ENCODE measurements around the gene HAND2. TPM values are rescaled to one million over a fixed set of nuclear protein-coding genes. Genes with fewer than 3 reads are reported as not detected.

The HAND2 gene
- total and polyA plus RNA-seq, 2 of the 8 experiments (the other 6 are each of a cell fraction or from before 2014, with no cell fraction given), result 0.05 TPM; not detected in 1

DNA sequence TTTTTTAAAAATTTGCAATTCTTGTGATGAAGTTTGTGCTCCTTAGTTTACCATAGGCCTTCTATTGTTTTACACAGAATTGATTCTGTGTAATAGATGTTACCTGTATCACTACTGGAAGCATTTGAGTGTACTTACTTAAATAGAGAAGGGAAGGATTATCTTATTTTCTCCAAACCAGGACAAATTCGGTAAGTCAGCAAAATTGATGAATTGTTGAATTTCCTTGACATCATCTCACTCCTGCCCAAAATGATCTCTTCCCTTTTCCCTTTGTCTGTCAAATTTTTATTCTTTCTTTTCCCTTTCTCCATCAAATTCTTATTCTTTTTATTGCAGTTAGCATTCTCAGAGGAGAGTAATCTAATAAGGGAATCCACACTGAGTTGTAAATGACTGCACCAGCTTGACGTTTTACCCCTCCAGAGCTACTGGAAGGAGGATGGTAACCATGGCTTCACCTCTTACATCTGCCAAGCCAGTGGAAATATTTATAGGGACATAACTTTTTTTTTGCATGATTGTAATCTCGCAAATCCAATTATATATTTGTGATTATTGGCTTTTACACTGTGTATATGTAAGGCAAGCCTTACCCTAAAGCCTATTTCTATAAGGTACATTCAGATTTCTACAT is 42.6 kb upstream of the HAND2 start:
- no peak for TF ChIP-seq HDAC6 (IDR thresholded peaks at IDR 0.05; ENCODE audit: low read depth, low read length)
- TF ChIP-seq BACH1 (IDR thresholded peaks at IDR 0.05; ENCODE audit: low read length), result no peak
- TF ChIP-seq CBX8 (IDR thresholded peaks at IDR 0.05; ENCODE audit: borderline replicate concordance, low read depth, low read length), result no peak
- Histone ChIP-seq H2AFZ (ENCODE audit: low read length) (no peak overlapping the region), H3K79me2 (ENCODE audit: control insufficient read depth in 1 of 2, insufficient read depth in 2 of 2, low read length in 2 of 2) (no peaks in the 10 kb centered on the region), H3K9me3 (ENCODE audit: insufficient read depth in 2 of 2, low read depth in 1 of 2, low read length in 1 of 2) (no peaks in the 10 kb centered on the region), H2BK5ac (ENCODE audit: low read depth, low read length) (no peak overlapping the region), H3K27me3 (replicated peaks in 1 of 4; ENCODE audit: control insufficient read depth in 3 of 4, extremely low read depth in 1 of 4, insufficient read depth in 3 of 4, low read length in 3 of 4) (peaks cover 0 to 1% (median 0%) of the 10 kb centered on the region in 4 experiments; a peak in 1 of 7 replicates), H4K91ac (replicated peaks; ENCODE audit: insufficient read length, low read length) (no peak overlapping the region), H4K20me1 (replicated peaks in 1 of 2; ENCODE audit: control insufficient read depth in 1 of 2, insufficient read depth in 2 of 2, low read length in 2 of 2) (no peaks in the 10 kb centered on the region), H3K18ac (ENCODE audit: extremely low read depth, low read length) (no peak overlapping the region), H2BK120ac (replicated peaks; ENCODE audit: low read depth, low read length) (no peak overlapping the region), H4K8ac (ENCODE audit: extremely low read depth, insufficient read depth, low read length) (no peak overlapping the region), H3K36me3 (ENCODE audit: control insufficient read depth in 2 of 4, insufficient read depth in 4 of 4, low read length in 3 of 4) (no peaks in the 10 kb centered on the region), H3K4me3 (ENCODE audit: extremely low read depth in 1 of 4, insufficient read depth in 2 of 4, low read depth in 3 of 4, low read length in 4 of 4) (no peak overlapping the region), H3K23ac (ENCODE audit: insufficient read length) (no peak overlapping the region), H4K5ac (ENCODE audit: insufficient read length, low read depth, low read length) (no peak overlapping the region), H3K4me1 (replicated peaks in 1 of 4; ENCODE audit: control insufficient read depth in 3 of 4, insufficient read depth in 4 of 4, low read length in 3 of 4) (no peaks in the 10 kb centered on the region), H2BK15ac (ENCODE audit: low read length) (no peak overlapping the region), H3K27ac (ENCODE audit: low read depth, low read length) (no peak overlapping the region), H3K4ac (replicated peaks; ENCODE audit: insufficient read length, low read depth, low read length) (no peak overlapping the region), H3K4me2 (ENCODE audit: insufficient read depth in 1 of 2, low read depth in 2 of 2, low read length in 2 of 2) (no peak overlapping the region), H3K79me1 (ENCODE audit: low read depth, low read length) (no peaks in the 10 kb centered on the region), H3K23me2 (ENCODE audit: low read depth, low read length) (no peaks in the 10 kb centered on the region), H3K14ac (ENCODE audit: insufficient read length) (no peak overlapping the region), H2BK20ac (ENCODE audit: low read length) (no peak overlapping the region), H3K9ac (replicated peaks in 1 of 4; ENCODE audit: extremely low read depth in 1 of 4, low read depth in 3 of 4, low read length in 3 of 4) (no peak overlapping the region), H2AK5ac (ENCODE audit: low read depth, low read length) (no peak overlapping the region), H3K56ac (replicated peaks; ENCODE audit: insufficient read length, low read depth, low read length) (no peak overlapping the region), H2BK12ac (ENCODE audit: low read depth, low read length) (no peak overlapping the region)
- FAIRE-seq (no peak), DNase-seq (ENCODE audit: low read depth in 1 of 2, low spot score in 2 of 2) (no peak)
- ChIA-PET CTCF (ENCODE audit: partially characterized antibody) (interaction anchor here (1.0 to 1.3 kb wide), 2 partner anchors 36 to 180 kb away, joined by 3 to 4 read pairs; no protein-coding TSS in a partner anchor), POLR2A (ENCODE audit: partially characterized antibody) (no interaction called here)
- WGBS, 2 experiments (ENCODE audit: extremely low coverage in 1 of 2, insufficient coverage in 1 of 2, insufficient read length in 1 of 2, insufficient replicate concordance in 2 of 2, low coverage in 1 of 2, low lambda C conversion rate in 2 of 2, missing lambda C conversion rate in 1 of 2), result 79% methylated on average over 3 of the region's 3 CpGs; no CpG with 5 or more reads in 1 of the 2 experiments
